GM23338 (cell line): Measurements from ENCODE around the gene SGK1. TPM values are rescaled to one million over a fixed set of nuclear protein-coding genes. Genes with fewer than 3 reads are reported as not detected.

Experiments used
- ATAC-seq: fragments of 200-7000 bp; cut with Tn5 transposase; 3 replicates; pipeline ENCODE4 v1.9.1; 2020
- DNase-seq: peaks from one replicate; pipeline ENCODE4 v3.0.0-alpha.2; 2015; ENCODE audit warnings: low spot score
- H2AFZ ChIP-seq: fragments of 200-600 bp; sonication (generic); 2 replicates; pipeline ENCODE4 v1.8.0; 2016; ENCODE audit warnings: antibody characterized with exemption, mild to moderate bottlenecking, moderate library complexity
- H3F3A ChIP-seq: fragments of 200-600 bp; sonication (generic); replicated peaks from 2 replicates; pipeline ENCODE4 v1.8.0; 2017; ENCODE audit warnings: antibody characterized with exemption, mixed run types, low read depth
- H3K27ac ChIP-seq: fragments of 200-600 bp; sonication (generic); 2 replicates; pipeline ENCODE4 v1.6.1; 2016; ENCODE audit warnings: low read depth
- H3K27me3 ChIP-seq: fragments of 200-600 bp; sonication (generic); 2 replicates; pipeline ENCODE4 v1.8.0; 2016; ENCODE audit warnings: mild to moderate bottlenecking, mixed run types, moderate library complexity; ENCODE audit not compliant: insufficient read depth
- H3K36me3 ChIP-seq: fragments of 200-600 bp; sonication (generic); 2 replicates; pipeline ENCODE4 v1.8.0; 2016; ENCODE audit warnings: mild to moderate bottlenecking; ENCODE audit not compliant: insufficient read depth
- H3K4me1 ChIP-seq: fragments of 200-600 bp; sonication (generic); 2 replicates; pipeline ENCODE4 v1.8.0; 2016; ENCODE audit warnings: mild to moderate bottlenecking, moderate library complexity; ENCODE audit not compliant: insufficient read depth
- H3K4me2 ChIP-seq: fragments of 200-600 bp; sonication (generic); 2 replicates; pipeline ENCODE4 v1.7.1; 2017; ENCODE audit warnings: mixed run types
- H3K4me3 ChIP-seq: fragments of 200-600 bp; sonication (generic); 2 replicates; pipeline ENCODE4 v1.6.1; 2016; ENCODE audit warnings: mixed run types
- H3K79me2 ChIP-seq: fragments of 200-600 bp; sonication (generic); replicated peaks from 2 replicates; pipeline ENCODE4 v1.8.0; 2017; ENCODE audit warnings: mild to moderate bottlenecking; ENCODE audit not compliant: insufficient read depth
- H3K9me2 ChIP-seq: fragments of 200-600 bp; sonication (generic); 2 replicates; pipeline ENCODE4 v1.8.0; 2017; ENCODE audit not compliant: insufficient read depth
- H4K20me1 ChIP-seq: fragments of 200-600 bp; sonication (generic); replicated peaks from 2 replicates; pipeline ENCODE4 v1.8.0; 2017; ENCODE audit warnings: mild to moderate bottlenecking; ENCODE audit not compliant: insufficient read depth
- H3K27ac Mint-ChIP-seq: 2 replicates; pipeline ENCODE4 v1.8.0; 2020; ENCODE audit warnings: inconsistent platforms, mild to moderate bottlenecking, moderate library complexity, mixed read lengths
- H3K27me3 Mint-ChIP-seq: 3 replicates; pipeline ENCODE4 v1.8.0; 2022; ENCODE audit warnings: low read depth, mild to moderate bottlenecking, moderate library complexity, mixed read lengths, inconsistent platforms; ENCODE audit not compliant: insufficient read depth, poor library complexity
- H3K36me3 Mint-ChIP-seq: 3 replicates; pipeline ENCODE4 v1.8.0; 2021; ENCODE audit warnings: low read depth, mild to moderate bottlenecking, inconsistent platforms, moderate library complexity, mixed read lengths
- H3K4me1 Mint-ChIP-seq: 3 replicates; pipeline ENCODE4 v1.8.0; 2020; ENCODE audit warnings: mild to moderate bottlenecking, inconsistent platforms, mixed read lengths
- H3K4me3 Mint-ChIP-seq: 3 replicates; pipeline ENCODE4 v1.8.0; 2021; ENCODE audit warnings: moderate library complexity, mild to moderate bottlenecking, inconsistent platforms, mixed read lengths
- H3K9me3 Mint-ChIP-seq: 3 replicates; pipeline ENCODE4 v1.8.0; 2020; ENCODE audit warnings: moderate library complexity, mild to moderate bottlenecking, inconsistent platforms, mixed read lengths
- CREB1 ChIP-seq: fragments of 250-450 bp; sonication (Bioruptor Pico); IDR thresholded peaks from 2 replicates; pipeline ENCODE4 v1.5.0; 2020; ENCODE audit warnings: low read depth, mild to moderate bottlenecking, moderate library complexity
- ETS1 ChIP-seq: IDR thresholded peaks from 2 replicates; pipeline ENCODE4 v1.6.1; 2016; ENCODE audit warnings: antibody characterized with exemption
- JUNB ChIP-seq: IDR thresholded peaks from one replicate; pipeline ENCODE4 v1.6.1; 2016; ENCODE audit warnings: antibody characterized with exemption; ENCODE audit not compliant: unreplicated experiment
- NANOG ChIP-seq: IDR thresholded peaks from 2 replicates; pipeline ENCODE4 v1.6.1; 2016; ENCODE audit warnings: antibody characterized with exemption, borderline replicate concordance
- ZNF331 ChIP-seq: fragments of 250-450 bp; sonication (Bioruptor Pico); IDR thresholded peaks from 2 replicates; pipeline ENCODE4 v1.5.0; 2020; ENCODE audit warnings: low read depth, mild to moderate bottlenecking, moderate library complexity
- polyA plus RNA-seq: library from polyadenylated mRNA; unstranded; fragments of >200 nt; fragmentation: Nextera tagmentation; extraction: Ambion mirVana; gene quantifications from 2 replicates; pipeline ENCODE4 v1.2.1, GENCODE V29; 2016
- total RNA-seq: library from RNA; depleted of rRNA; stranded (reverse); fragments of >200 nt; shearing (Covaris generic); gene quantifications from 2 replicates; pipeline ENCODE4 v1.2.3, GENCODE V29; 2014
- TF ChIP-seq, protein P1 (sequence below), 2 experiments: fragments of 200-600 bp in 1 of 2; sonication (generic) in 1 of 2; conservative IDR thresholded peaks; 2 replicates each; pipeline versions ENCODE4 v1.5.1 to v1.6.1; 2016 to 2017; ENCODE audit warnings: antibody characterized with exemption in 2 of 2, low read depth in 2 of 2, mild to moderate bottlenecking in 2 of 2, moderate library complexity in 1 of 2
- TF ChIP-seq, protein P2 (sequence below): IDR thresholded peaks from one replicate; pipeline ENCODE4 v1.6.1; 2018; ENCODE audit warnings: antibody characterized with exemption; ENCODE audit not compliant: unreplicated experiment
- TF ChIP-seq, protein P3 (sequence below): fragments of 250-450 bp; sonication (Bioruptor Pico); IDR thresholded peaks from 2 replicates; pipeline ENCODE4 v1.5.0; 2020; ENCODE audit warnings: mild to moderate bottlenecking, moderate library complexity

Gene SGK1
- total and polyA plus RNA-seq, 2 experiments from 2014 or later: 16.3 to 37.2 TPM

GRCh38 chr6:134249239-134249758, 68.6 kb downstream of the SGK1 start (continued):
- TF ChIP-seq, protein P1, sequence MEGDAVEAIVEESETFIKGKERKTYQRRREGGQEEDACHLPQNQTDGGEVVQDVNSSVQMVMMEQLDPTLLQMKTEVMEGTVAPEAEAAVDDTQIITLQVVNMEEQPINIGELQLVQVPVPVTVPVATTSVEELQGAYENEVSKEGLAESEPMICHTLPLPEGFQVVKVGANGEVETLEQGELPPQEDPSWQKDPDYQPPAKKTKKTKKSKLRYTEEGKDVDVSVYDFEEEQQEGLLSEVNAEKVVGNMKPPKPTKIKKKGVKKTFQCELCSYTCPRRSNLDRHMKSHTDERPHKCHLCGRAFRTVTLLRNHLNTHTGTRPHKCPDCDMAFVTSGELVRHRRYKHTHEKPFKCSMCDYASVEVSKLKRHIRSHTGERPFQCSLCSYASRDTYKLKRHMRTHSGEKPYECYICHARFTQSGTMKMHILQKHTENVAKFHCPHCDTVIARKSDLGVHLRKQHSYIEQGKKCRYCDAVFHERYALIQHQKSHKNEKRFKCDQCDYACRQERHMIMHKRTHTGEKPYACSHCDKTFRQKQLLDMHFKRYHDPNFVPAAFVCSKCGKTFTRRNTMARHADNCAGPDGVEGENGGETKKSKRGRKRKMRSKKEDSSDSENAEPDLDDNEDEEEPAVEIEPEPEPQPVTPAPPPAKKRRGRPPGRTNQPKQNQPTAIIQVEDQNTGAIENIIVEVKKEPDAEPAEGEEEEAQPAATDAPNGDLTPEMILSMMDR (conservative IDR thresholded peaks at IDR 0.05; ENCODE audit: low read depth in 2 of 2): no peak
- no peak for TF ChIP-seq ZNF331

GRCh38 chr6:134247844-134248580, 69.9 kb downstream of the SGK1 start:
- Mint-ChIP-seq H3K4me3 (no peak overlapping the region), H3K9me3 (no peaks in the 10 kb centered on the region; the same call in 2 of the 3 replicates), H3K36me3 (no peaks in the 10 kb centered on the region), H3K27ac (no peak overlapping the region), H3K27me3 (no peaks in the 10 kb centered on the region), H3K4me1 (peaks cover 10% of the 10 kb centered on the region)
- ATAC-seq: no peak
- H3K36me3 ChIP-seq: no peaks in the 10 kb centered on the region
- H2AFZ ChIP-seq: no peak overlapping the region
- no peaks in the 10 kb centered on the region for H3K27me3 ChIP-seq
- no peak overlapping the region for H3K4me2 ChIP-seq
- no peaks in the 10 kb centered on the region for H3F3A ChIP-seq
- no peaks in the 10 kb centered on the region for H4K20me1 ChIP-seq
- H3K4me3 ChIP-seq: no peak overlapping the region
- H3K79me2 ChIP-seq: no peaks in the 10 kb centered on the region
- H3K27ac ChIP-seq: no peak overlapping the region
- no peaks in the 10 kb centered on the region for H3K9me2 ChIP-seq
- peaks cover 3% of the 10 kb centered on the region; the same call in 1 of the 2 replicates for H3K4me1 ChIP-seq
- no peak for DNase-seq
- TF ChIP-seq, protein P1 (conservative IDR thresholded peaks at IDR 0.05; ENCODE audit: low read depth in 2 of 2): no peak
- TF ChIP-seq NANOG (no peak), JUNB (no peak), ETS1 (no peak), CREB1 (CRISPR knock-in tag) (no peak), ZNF331 (no peak)
- TF ChIP-seq, protein P2, sequence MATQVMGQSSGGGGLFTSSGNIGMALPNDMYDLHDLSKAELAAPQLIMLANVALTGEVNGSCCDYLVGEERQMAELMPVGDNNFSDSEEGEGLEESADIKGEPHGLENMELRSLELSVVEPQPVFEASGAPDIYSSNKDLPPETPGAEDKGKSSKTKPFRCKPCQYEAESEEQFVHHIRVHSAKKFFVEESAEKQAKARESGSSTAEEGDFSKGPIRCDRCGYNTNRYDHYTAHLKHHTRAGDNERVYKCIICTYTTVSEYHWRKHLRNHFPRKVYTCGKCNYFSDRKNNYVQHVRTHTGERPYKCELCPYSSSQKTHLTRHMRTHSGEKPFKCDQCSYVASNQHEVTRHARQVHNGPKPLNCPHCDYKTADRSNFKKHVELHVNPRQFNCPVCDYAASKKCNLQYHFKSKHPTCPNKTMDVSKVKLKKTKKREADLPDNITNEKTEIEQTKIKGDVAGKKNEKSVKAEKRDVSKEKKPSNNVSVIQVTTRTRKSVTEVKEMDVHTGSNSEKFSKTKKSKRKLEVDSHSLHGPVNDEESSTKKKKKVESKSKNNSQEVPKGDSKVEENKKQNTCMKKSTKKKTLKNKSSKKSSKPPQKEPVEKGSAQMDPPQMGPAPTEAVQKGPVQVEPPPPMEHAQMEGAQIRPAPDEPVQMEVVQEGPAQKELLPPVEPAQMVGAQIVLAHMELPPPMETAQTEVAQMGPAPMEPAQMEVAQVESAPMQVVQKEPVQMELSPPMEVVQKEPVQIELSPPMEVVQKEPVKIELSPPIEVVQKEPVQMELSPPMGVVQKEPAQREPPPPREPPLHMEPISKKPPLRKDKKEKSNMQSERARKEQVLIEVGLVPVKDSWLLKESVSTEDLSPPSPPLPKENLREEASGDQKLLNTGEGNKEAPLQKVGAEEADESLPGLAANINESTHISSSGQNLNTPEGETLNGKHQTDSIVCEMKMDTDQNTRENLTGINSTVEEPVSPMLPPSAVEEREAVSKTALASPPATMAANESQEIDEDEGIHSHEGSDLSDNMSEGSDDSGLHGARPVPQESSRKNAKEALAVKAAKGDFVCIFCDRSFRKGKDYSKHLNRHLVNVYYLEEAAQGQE: no peak
- TF ChIP-seq, protein P3, sequence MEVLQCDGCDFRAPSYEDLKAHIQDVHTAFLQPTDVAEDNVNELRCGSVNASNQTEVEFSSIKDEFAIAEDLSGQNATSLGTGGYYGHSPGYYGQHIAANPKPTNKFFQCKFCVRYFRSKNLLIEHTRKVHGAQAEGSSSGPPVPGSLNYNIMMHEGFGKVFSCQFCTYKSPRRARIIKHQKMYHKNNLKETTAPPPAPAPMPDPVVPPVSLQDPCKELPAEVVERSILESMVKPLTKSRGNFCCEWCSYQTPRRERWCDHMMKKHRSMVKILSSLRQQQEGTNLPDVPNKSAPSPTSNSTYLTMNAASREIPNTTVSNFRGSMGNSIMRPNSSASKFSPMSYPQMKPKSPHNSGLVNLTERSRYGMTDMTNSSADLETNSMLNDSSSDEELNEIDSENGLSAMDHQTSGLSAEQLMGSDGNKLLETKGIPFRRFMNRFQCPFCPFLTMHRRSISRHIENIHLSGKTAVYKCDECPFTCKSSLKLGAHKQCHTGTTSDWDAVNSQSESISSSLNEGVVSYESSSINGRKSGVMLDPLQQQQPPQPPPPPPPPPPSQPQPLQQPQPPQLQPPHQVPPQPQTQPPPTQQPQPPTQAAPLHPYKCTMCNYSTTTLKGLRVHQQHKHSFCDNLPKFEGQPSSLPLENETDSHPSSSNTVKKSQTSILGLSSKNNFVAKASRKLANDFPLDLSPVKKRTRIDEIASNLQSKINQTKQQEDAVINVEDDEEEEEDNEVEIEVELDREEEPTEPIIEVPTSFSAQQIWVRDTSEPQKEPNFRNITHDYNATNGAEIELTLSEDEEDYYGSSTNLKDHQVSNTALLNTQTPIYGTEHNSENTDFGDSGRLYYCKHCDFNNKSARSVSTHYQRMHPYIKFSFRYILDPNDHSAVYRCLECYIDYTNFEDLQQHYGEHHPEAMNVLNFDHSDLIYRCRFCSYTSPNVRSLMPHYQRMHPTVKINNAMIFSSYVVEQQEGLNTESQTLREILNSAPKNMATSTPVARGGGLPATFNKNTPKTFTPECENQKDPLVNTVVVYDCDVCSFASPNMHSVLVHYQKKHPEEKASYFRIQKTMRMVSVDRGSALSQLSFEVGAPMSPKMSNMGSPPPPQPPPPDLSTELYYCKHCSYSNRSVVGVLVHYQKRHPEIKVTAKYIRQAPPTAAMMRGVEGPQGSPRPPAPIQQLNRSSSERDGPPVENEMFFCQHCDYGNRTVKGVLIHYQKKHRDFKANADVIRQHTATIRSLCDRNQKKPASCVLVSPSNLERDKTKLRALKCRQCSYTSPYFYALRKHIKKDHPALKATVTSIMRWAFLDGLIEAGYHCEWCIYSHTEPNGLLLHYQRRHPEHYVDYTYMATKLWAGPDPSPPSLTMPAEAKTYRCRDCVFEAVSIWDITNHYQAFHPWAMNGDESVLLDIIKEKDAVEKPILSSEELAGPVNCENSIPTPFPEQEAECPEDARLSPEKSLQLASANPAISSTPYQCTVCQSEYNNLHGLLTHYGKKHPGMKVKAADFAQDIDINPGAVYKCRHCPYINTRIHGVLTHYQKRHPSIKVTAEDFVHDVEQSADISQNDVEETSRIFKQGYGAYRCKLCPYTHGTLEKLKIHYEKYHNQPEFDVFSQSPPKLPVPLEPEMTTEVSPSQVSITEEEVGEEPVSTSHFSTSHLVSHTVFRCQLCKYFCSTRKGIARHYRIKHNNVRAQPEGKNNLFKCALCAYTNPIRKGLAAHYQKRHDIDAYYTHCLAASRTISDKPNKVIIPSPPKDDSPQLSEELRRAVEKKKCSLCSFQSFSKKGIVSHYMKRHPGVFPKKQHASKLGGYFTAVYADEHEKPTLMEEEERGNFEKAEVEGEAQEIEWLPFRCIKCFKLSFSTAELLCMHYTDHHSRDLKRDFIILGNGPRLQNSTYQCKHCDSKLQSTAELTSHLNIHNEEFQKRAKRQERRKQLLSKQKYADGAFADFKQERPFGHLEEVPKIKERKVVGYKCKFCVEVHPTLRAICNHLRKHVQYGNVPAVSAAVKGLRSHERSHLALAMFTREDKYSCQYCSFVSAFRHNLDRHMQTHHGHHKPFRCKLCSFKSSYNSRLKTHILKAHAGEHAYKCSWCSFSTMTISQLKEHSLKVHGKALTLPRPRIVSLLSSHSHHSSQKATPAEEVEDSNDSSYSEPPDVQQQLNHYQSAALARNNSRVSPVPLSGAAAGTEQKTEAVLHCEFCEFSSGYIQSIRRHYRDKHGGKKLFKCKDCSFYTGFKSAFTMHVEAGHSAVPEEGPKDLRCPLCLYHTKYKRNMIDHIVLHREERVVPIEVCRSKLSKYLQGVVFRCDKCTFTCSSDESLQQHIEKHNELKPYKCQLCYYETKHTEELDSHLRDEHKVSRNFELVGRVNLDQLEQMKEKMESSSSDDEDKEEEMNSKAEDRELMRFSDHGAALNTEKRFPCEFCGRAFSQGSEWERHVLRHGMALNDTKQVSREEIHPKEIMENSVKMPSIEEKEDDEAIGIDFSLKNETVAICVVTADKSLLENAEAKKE: no peak
